HEK293 (cell line): ENCODE results near the gene HDLBP.

ENCODE experiments used
- GLIS2 ChIP-seq: fragments of 450-650 bp; formaldehyde crosslinking; IDR thresholded peaks from 2 replicates; pipeline ENCODE4 v1.5.1; 2016; ENCODE audit warnings: missing biosample characterization, missing genetic modification characterization
- HOXA7 ChIP-seq: sonication (generic); formaldehyde crosslinking; IDR thresholded peaks from 2 replicates; pipeline ENCODE4 v1.8.1; 2022; ENCODE audit warnings: missing genetic modification reagents, borderline replicate concordance
- HOXC10 ChIP-seq: sonication (generic); formaldehyde crosslinking; IDR thresholded peaks from 2 replicates; pipeline ENCODE4 v1.8.1; 2023; ENCODE audit warnings: mild to moderate bottlenecking, missing genetic modification reagents
- HOXD13 ChIP-seq: sonication (generic); formaldehyde crosslinking; IDR thresholded peaks from 2 replicates; pipeline ENCODE4 v1.8.0; 2022; ENCODE audit warnings: missing genetic modification reagents, borderline replicate concordance
- IKZF3 ChIP-seq: fragments of 450-650 bp; IDR thresholded peaks from 2 replicates; pipeline ENCODE4 v1.5.0; 2018; ENCODE audit warnings: missing biosample characterization, mild to moderate bottlenecking, missing genetic modification characterization, moderate library complexity
- PRDM6 ChIP-seq: fragments of 450-650 bp; formaldehyde crosslinking; IDR thresholded peaks from 2 replicates; pipeline ENCODE4 v1.5.1; 2017; ENCODE audit warnings: missing biosample characterization, missing genetic modification characterization
- SP7 ChIP-seq: fragments of 450-650 bp; formaldehyde crosslinking; IDR thresholded peaks from 2 replicates; pipeline ENCODE4 v1.5.1; 2016; ENCODE audit warnings: missing biosample characterization, missing genetic modification characterization
- WT1 ChIP-seq: fragments of 450-650 bp; formaldehyde crosslinking; IDR thresholded peaks from 2 replicates; pipeline ENCODE4 v1.5.1; 2016; ENCODE audit warnings: missing biosample characterization, missing genetic modification characterization
- ZBTB17 ChIP-seq: fragments of 450-650 bp; formaldehyde crosslinking; IDR thresholded peaks from 2 replicates; pipeline ENCODE4 v1.5.1; 2016; ENCODE audit warnings: missing biosample characterization, missing genetic modification characterization
- ZBTB26 ChIP-seq: fragments of 450-650 bp; formaldehyde crosslinking; optimal IDR thresholded peaks from 2 replicates; pipeline ENCODE3; 2016; ENCODE audit warnings: missing biosample characterization, mild to moderate bottlenecking, missing genetic modification characterization
- ZEB2 ChIP-seq: fragments of 450-650 bp; formaldehyde crosslinking; IDR thresholded peaks from 2 replicates; pipeline ENCODE4 v1.5.1; 2016; ENCODE audit warnings: missing biosample characterization, missing genetic modification characterization
- ZNF157 ChIP-seq: fragments of 450-650 bp; formaldehyde crosslinking; IDR thresholded peaks from 2 replicates; pipeline ENCODE4 v1.5.1; 2016; ENCODE audit warnings: missing biosample characterization, missing genetic modification characterization
- ZNF23 ChIP-seq: fragments of 450-650 bp; formaldehyde crosslinking; IDR thresholded peaks from 2 replicates; pipeline ENCODE4 v1.5.1; 2016; ENCODE audit warnings: missing biosample characterization, missing genetic modification characterization, borderline replicate concordance
- ZNF354C ChIP-seq: fragments of 450-650 bp; formaldehyde crosslinking; IDR thresholded peaks from 2 replicates; pipeline ENCODE4 v1.5.1; 2016; ENCODE audit warnings: missing biosample characterization, missing genetic modification characterization, low read depth, borderline replicate concordance
- ZNF37A ChIP-seq: fragments of 450-650 bp; IDR thresholded peaks from 2 replicates; pipeline ENCODE4 v1.5.1; 2018; ENCODE audit warnings: missing biosample characterization, missing genetic modification characterization
- ZNF404 ChIP-seq: fragments of 450-650 bp; formaldehyde crosslinking; IDR thresholded peaks from 2 replicates; pipeline ENCODE4 v1.5.1; 2017; ENCODE audit warnings: missing biosample characterization, missing genetic modification characterization
- ZNF423 ChIP-seq: fragments of 450-650 bp; formaldehyde crosslinking; IDR thresholded peaks from 2 replicates; pipeline ENCODE4 v1.5.1; 2016; ENCODE audit warnings: missing biosample characterization, missing genetic modification characterization
- ZNF473 ChIP-seq: fragments of 450-650 bp; formaldehyde crosslinking; IDR thresholded peaks from 2 replicates; pipeline ENCODE4 v1.5.1; 2017; ENCODE audit warnings: missing biosample characterization, missing genetic modification characterization
- ZNF521 ChIP-seq: fragments of 450-650 bp; formaldehyde crosslinking; IDR thresholded peaks from 2 replicates; pipeline ENCODE4 v1.5.1; 2017; ENCODE audit warnings: missing biosample characterization, mild to moderate bottlenecking, missing genetic modification characterization
- ZNF600 ChIP-seq: fragments of 450-650 bp; formaldehyde crosslinking; IDR thresholded peaks from 2 replicates; pipeline ENCODE4 v1.5.1; 2016; ENCODE audit warnings: missing biosample characterization, missing genetic modification characterization
- ZNF624 ChIP-seq: fragments of 450-650 bp; formaldehyde crosslinking; IDR thresholded peaks from 2 replicates; pipeline ENCODE4 v1.5.1; 2017; ENCODE audit warnings: missing biosample characterization, missing genetic modification characterization
- ZNF626 ChIP-seq: fragments of 450-650 bp; sonication (Bioruptor Pico); formaldehyde crosslinking; IDR thresholded peaks from 2 replicates; pipeline ENCODE4 v1.5.1; 2018; ENCODE audit warnings: missing biosample characterization, missing genetic modification characterization, inconsistent platforms
- ZNF629 ChIP-seq: fragments of 450-650 bp; formaldehyde crosslinking; IDR thresholded peaks from 2 replicates; pipeline ENCODE4 v1.5.1; 2017; ENCODE audit warnings: missing biosample characterization, missing genetic modification characterization
- ZNF707 ChIP-seq: fragments of 450-650 bp; formaldehyde crosslinking; IDR thresholded peaks from 2 replicates; pipeline ENCODE4 v1.5.1; 2016; ENCODE audit warnings: missing biosample characterization, missing genetic modification characterization
- ZNF747 ChIP-seq: fragments of 450-650 bp; formaldehyde crosslinking; IDR thresholded peaks from 2 replicates; pipeline ENCODE4 v1.5.1; 2016; ENCODE audit warnings: missing biosample characterization, missing genetic modification characterization
- ZNF76 ChIP-seq: fragments of 450-650 bp; formaldehyde crosslinking; IDR thresholded peaks from 2 replicates; pipeline ENCODE4; 2016; ENCODE audit warnings: low read depth, missing biosample characterization, missing genetic modification characterization, borderline replicate concordance
- ZNF830 ChIP-seq: fragments of 450-650 bp; IDR thresholded peaks from 2 replicates; pipeline ENCODE4 v1.5.0; 2018; ENCODE audit warnings: missing biosample characterization, missing genetic modification characterization, low read depth, mild to moderate bottlenecking, moderate library complexity
- ZSCAN23 ChIP-seq: fragments of 450-650 bp; formaldehyde crosslinking; IDR thresholded peaks from 2 replicates; pipeline ENCODE4 v1.5.1; 2016; ENCODE audit warnings: missing biosample characterization, missing genetic modification characterization
- TF ChIP-seq, protein P1 (sequence below): fragments of 450-650 bp; IDR thresholded peaks from 2 replicates; pipeline ENCODE4 v1.5.1; 2018; ENCODE audit warnings: missing biosample characterization, mild to moderate bottlenecking, missing genetic modification characterization
- TF ChIP-seq, protein P2 (sequence below): fragments of 450-650 bp; formaldehyde crosslinking; IDR thresholded peaks from 2 replicates; pipeline ENCODE4 v1.5.1; 2016; ENCODE audit warnings: missing biosample characterization, missing genetic modification characterization
- TF ChIP-seq, protein P3 (sequence below): fragments of 450-650 bp; formaldehyde crosslinking; IDR thresholded peaks from 2 replicates; pipeline ENCODE4 v1.5.1; 2017; ENCODE audit warnings: missing biosample characterization, mild to moderate bottlenecking, missing genetic modification characterization, moderate library complexity
- TF ChIP-seq, protein P4 (sequence below): fragments of 450-650 bp; formaldehyde crosslinking; IDR thresholded peaks from 2 replicates; pipeline ENCODE4 v1.5.1; 2017; ENCODE audit warnings: missing biosample characterization, missing genetic modification characterization

HDLBP gene

DNA sequence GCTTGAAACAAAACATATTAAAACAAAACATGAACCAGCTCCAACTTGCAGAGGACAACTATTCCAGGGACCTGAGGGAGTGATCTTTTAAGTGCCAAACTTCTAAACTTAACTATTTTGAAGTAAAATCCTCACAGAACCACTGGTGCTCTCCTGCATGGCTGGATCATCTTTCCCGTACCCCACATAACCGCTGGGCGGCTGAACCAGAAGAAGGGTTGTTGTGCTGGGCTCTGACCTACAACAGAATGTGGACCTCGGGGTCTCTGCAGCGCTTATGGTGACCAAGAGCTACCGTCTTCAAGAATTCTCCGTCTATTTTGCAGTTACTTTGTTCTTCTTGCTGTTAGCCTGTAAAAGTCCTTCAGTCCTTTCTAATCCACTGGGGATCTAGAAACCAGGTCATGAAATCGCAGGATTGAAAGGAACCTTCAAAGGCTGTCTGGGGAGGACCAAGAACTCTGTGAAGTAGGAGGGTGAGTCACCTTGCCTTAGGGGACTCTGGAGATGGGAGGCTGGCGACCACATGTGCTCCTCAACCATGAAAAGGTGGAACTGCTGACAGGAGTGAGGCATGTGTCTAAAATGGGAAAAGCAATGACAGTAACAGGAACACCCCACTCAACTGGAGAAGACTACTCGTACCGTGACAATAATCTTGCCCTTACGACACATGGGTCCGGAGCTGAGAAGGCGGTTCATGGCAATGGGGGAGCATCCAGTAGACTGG lies 46.6 kb downstream of the HDLBP start (continued):
- TF ChIP-seq ZNF76 (tag by site-specific recombination) = no peak
- 0 out of 2 replicates have a peak, but pooled peaks have one; percentile 19 for TF ChIP-seq ZNF629 (tag by site-specific recombination)
- TF ChIP-seq, protein P1, sequence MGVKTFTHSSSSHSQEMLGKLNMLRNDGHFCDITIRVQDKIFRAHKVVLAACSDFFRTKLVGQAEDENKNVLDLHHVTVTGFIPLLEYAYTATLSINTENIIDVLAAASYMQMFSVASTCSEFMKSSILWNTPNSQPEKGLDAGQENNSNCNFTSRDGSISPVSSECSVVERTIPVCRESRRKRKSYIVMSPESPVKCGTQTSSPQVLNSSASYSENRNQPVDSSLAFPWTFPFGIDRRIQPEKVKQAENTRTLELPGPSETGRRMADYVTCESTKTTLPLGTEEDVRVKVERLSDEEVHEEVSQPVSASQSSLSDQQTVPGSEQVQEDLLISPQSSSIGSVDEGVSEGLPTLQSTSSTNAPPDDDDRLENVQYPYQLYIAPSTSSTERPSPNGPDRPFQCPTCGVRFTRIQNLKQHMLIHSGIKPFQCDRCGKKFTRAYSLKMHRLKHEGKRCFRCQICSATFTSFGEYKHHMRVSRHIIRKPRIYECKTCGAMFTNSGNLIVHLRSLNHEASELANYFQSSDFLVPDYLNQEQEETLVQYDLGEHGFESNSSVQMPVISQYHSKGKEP (tag by site-specific recombination) = no peak
- no peak for TF ChIP-seq ZNF624 (tag by site-specific recombination)
- TF ChIP-seq ZSCAN23 (tag by site-specific recombination) = no peak
- TF ChIP-seq ZNF157 (tag by site-specific recombination) = no peak
- TF ChIP-seq ZNF707 (tag by site-specific recombination) = no peak
- no peak for TF ChIP-seq ZNF626 (tag by site-specific recombination)
- no peak for TF ChIP-seq HOXC10 (CRISPR knock-in tag)
- no peak for TF ChIP-seq GLIS2 (tag by site-specific recombination)
- TF ChIP-seq ZNF600 = no peak
- no peak for TF ChIP-seq ZNF521 (tag by site-specific recombination)
- no peak for TF ChIP-seq ZNF830 (tag by site-specific recombination)
- no peak for TF ChIP-seq IKZF3 (tag by site-specific recombination)
- no peak for TF ChIP-seq ZNF747 (tag by site-specific recombination)
- no peak for TF ChIP-seq ZBTB17
- no peak for TF ChIP-seq HOXA7 (CRISPR knock-in tag)
- TF ChIP-seq ZNF354C (tag by site-specific recombination) = no peak
- no peak for TF ChIP-seq ZNF473 (tag by site-specific recombination)
- TF ChIP-seq, protein P2, sequence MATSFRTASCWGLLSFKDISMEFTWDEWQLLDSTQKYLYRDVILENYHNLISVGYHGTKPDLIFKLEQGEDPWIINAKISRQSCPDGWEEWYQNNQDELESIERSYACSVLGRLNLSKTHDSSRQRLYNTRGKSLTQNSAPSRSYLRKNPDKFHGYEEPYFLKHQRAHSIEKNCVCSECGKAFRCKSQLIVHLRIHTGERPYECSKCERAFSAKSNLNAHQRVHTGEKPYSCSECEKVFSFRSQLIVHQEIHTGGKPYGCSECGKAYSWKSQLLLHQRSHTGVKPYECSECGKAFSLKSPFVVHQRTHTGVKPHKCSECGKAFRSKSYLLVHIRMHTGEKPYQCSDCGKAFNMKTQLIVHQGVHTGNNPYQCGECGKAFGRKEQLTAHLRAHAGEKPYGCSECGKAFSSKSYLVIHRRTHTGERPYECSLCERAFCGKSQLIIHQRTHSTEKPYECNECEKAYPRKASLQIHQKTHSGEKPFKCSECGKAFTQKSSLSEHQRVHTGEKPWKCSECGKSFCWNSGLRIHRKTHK (tag by site-specific recombination) = no peak
- peak; percentile 37; the same call in 1 of the 2 replicates for TF ChIP-seq SP7 (tag by site-specific recombination)
- no peak for TF ChIP-seq ZBTB26 (tag by site-specific recombination)
- TF ChIP-seq PRDM6 = no peak
- TF ChIP-seq, protein P3, sequence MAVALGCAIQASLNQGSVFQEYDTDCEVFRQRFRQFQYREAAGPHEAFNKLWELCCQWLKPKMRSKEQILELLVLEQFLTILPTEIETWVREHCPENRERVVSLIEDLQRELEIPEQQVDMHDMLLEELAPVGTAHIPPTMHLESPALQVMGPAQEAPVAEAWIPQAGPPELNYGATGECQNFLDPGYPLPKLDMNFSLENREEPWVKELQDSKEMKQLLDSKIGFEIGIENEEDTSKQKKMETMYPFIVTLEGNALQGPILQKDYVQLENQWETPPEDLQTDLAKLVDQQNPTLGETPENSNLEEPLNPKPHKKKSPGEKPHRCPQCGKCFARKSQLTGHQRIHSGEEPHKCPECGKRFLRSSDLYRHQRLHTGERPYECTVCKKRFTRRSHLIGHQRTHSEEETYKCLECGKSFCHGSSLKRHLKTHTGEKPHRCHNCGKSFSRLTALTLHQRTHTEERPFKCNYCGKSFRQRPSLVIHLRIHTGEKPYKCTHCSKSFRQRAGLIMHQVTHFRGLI = no peak
- TF ChIP-seq ZNF423 (tag by site-specific recombination) = no peak
- no peak for TF ChIP-seq HOXD13 (CRISPR knock-in tag)
- TF ChIP-seq WT1 (tag by site-specific recombination) = peak; percentile 43; the same call in 1 of the 2 replicates
- no peak for TF ChIP-seq ZEB2 (tag by site-specific recombination)
- TF ChIP-seq, protein P4, sequence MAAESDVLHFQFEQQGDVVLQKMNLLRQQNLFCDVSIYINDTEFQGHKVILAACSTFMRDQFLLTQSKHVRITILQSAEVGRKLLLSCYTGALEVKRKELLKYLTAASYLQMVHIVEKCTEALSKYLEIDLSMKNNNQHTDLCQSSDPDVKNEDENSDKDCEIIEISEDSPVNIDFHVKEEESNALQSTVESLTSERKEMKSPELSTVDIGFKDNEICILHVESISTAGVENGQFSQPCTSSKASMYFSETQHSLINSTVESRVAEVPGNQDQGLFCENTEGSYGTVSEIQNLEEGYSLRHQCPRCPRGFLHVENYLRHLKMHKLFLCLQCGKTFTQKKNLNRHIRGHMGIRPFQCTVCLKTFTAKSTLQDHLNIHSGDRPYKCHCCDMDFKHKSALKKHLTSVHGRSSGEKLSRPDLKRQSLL (tag by site-specific recombination) = no peak
- no peak for TF ChIP-seq ZNF37A (tag by site-specific recombination)
- TF ChIP-seq ZNF404 = no peak
- TF ChIP-seq ZNF23 (tag by site-specific recombination) = no peak
